Glomerular visceral epithelial cell (primary cell): Measurements from ENCODE around the gene PGGT1B.

ENCODE experiments used
- DNase-seq: peaks from one replicate; pipeline ENCODE4 v3.0.0-alpha.2; 2016; ENCODE audit errors: extremely low spot score

PGGT1B gene

DNA sequence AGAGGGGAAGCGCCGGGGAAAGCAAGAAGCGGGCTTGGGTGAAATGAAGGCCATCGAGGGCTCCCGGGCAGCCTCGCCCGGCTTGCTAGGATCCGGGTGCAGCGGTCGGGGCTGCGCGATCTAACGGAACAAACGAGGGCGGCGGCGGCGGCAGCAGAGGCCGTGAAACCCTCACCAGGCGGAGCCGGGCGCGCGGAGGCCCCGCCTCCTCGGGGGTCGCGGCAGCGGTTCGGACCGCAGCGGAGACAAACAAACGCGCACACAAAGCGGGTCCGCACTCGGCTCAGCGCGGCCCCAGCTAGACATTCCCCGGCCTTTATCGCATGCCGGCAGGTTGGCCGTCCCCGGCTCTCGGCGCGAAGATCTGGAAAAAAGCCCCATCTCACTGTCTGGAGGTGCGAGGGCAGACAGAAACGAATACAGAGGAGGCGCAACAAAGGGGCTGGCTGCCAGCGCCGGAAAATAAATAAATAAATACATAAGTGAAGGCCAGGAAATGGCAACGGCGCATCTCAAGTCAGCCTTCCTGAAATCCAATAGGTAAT, 82.4 kb downstream of the PGGT1B start:
- peak; percentile 45 for DNase-seq

DNA sequence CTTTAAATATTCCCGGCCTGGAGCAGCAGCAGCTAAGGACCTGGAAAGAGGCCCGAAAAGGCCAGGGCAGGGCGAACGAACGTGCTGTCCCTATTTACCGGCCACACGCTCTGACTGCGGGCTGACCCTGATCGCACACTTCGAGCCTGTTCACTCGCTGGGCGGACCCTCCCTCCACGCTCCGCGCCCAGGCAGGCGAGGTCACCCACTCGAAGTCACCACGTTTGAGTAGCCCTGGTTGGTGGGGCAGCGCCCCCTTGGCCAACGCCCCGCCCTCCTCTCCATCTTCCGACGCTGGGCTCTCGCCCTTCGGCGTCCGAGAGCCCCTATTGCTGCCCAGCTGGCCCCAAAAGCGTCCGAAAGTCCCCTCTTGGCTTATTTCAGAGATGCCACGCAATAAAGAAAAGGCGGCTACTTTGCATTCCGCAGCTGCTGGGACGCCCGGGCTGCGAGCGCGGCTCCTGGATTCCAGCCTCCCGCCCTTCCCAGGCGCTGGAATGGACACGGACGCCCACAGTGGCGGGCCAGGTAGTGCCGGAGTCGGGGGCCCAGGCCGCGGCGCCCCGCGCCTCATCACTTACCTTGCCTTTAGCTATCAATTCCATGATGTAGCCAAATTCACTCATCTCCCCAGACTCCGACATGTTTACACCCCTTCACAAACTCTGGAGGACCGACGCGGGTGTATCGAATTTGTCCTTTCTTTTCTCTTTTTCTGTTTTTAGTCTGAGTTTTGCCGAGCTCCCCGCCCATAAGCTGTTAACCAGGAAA, 83.1 kb downstream of the PGGT1B start:
- peak; percentile 22 for DNase-seq

DNA sequence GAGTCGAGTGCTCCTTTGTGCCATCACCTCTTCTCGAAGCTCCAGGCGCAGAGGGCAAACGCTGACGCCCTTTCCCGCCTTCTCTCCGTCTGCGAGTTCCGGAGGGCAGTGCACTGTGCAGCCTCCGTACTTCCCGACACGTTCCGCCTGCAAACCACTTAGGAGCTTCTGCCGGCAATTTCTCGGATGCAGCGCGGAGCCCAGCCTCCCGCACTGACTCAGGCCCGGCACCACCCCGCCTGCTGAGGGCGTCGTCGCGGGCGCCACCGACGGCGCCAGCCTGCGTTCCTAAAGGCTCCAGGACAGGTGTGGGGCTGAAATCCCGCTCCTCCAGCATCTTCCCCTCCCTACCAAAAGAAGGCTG, 83.7 kb downstream of the PGGT1B start:
- DNase-seq, result no peak

DNA sequence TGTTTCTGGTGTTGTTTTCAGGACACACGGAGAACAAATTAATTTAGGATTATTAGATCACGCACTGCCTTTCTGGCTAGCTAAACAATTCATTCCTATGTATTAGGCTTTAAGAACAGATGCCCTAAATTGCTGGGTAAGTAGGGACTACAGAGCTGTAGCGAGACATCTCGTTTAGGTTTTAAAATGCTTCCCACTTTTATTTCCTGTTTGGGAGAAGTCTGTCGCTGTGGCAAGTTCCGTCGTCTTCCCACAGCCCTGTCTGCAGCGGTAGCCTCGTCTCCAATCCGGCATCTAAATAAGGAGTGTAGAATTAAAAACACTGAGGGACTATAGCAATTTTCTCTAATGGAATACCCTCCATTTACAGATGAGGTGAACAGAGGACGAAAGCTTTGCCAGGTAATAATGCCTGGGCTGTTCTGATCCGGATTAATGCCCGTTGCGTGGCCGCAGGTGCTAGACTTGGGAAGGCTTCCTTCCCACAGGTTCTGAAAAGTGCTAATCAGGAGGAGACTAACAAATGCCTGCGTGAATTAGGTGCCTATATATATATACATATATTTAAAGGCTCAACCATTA, 91.7 kb downstream of the PGGT1B start:
- no peak for DNase-seq

DNA sequence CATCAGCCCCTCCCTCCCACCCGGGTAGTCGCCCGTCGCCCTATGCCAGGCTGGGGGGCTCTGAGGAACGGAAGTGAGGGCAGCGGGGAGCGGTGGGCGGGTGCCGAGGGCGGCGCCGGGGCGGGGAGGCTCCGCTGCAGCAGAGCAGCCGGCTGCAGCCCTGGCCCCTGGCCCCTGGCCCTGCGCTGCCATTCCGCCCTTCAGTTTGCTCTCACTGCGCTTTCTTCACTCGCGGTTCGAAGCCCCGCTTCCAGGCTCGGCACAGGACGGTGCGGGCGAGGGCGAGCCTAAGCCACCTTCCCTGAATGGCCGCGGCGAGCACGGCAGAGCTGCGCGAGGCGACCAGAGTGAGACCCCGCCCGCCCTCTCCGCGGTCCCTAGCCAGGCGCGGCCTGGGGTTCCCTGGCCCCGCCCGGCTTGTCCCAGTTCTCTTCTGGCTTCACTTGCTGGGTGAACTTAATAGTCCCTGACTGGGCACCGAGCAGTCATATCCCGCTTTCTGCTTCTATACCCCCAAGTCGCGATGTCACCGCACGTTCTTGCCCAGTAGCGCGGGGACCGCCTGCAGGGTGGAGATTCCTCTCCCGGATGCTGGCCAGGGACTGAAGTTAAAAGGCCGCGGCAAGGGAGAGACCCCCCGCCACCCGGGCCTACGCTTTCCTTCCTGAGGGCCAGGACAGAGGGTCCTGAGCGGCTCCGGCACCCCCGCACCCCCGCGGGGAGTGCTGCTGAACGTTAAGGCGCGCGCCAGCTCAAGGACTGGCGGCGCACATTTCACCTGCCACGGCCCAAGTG, 92.3 kb downstream of the PGGT1B start:
- DNase-seq, result no peak

DNA sequence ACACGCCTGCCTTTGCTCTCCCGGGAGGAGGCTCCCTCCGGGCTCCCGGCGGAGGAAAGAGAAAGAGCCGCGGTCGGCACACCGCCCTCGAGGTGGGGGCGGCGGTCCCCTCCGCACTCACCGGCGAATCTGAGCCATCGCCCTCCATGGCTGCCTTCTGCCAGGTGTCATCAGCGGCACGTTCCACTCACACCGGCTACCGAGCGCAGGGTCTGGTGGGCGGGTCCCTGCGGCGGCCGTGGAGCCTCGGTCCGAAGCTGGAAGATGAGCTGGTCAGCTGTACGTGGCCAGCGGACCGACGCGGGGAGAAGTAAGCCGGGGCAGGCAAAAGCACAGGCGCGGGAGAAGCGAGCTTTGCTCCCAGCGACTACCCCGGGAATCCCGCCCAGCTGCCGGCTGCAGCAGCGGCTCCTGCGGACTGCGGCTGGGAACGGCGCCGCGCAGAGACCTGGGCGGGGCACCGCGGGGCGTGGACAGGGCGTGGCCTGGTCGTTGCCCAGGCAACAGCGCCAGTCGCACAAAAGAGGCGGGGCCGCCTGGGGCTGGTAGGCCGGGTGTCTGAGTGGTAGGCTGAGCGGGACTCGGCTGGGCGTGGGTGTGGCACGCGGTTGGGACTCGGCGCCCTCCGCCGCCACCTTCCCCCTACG, 93.1 kb downstream of the PGGT1B start, which contains the start of gene TRIM36:
TRIM36 (minus strand) TSS at position 422 of the 647 bp plus-strand sequence; CDS start at position 148, 274 bp downstream.
- peak; percentile 97 for DNase-seq

DNA sequence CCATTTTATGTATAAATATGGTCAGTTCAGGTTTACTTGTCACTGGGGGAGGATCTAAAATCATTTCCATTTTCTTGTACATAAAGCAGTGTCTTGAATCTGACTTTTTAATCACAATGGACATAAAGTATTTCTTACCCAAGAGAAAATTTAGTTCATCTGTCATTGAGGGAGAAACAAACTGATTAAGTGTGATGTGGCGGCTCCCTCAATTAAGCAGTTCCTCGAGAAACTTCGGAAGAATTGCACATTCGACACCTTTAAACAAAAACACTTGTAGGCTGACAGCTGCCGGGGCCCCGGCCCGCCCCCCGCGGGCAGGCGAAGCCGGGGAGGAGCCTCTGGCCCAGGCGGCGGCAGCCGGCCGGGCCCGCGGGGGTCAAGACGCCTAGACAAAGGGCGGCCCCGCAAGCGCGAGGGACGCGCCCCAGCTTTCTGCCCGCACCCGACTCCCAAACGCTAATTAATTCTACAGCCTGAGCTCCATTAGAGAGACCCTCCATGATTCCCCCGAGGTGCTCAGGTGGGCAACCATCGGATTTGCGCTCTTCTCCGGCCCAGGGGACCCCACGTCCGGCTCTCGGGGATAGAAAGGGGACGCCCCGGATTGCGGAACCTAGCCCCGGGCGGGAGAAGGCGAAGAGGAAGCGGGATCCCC, 93.7 kb downstream of the PGGT1B start:
- DNase-seq, result peak; percentile 56

DNA sequence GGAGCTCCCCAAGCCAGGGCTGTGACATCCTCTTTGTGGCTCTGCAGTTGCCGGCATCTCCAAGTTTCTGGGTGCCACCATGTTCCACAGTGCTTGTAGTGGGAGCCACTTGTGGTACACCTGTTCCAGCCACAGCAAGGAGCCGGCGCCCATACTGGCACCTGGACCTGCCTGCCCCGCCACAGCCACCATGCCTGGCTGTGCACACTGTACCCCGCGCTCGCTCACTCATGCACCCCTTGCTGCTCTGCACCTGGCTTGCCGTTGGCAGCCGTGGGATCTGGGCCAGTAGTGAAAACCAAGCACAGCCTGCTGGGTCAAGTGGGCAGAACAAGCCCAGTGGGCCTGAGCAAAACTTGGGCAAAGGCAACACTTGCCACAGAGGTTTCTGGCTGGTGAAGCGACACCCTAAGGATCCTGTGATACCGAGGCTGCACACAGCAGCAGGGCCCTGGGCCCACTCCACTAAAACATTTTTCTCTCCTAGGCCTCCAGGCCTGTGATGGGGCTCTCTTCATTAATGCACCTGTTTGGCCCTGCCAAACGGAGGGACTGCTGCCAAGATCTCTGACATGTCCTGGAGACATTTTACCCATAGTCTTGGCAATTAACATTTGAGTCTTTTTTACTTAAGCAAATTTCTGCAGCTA, 95.8 kb downstream of the PGGT1B start:
- no peak for DNase-seq

DNA sequence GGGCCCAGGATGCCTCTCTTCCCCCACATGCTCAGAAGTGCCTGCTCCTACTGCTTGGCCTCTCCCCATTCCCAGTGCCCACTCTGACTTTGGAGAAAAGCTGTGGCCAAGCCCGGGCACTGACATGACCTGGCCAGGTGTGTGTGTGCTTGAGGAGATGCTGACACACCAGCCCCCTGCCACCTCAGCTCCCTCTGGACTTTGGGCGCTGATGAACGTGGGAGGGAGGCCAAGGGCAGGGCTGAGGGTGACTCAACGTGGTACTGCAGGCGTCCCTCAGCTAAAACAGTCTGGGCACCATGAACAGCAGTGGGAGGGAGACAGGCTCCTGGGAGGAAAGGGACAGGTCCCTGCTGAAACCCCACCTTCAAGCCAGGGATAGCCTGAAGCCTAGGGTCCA, 96.9 kb downstream of the PGGT1B start:
- no peak for DNase-seq

DNA sequence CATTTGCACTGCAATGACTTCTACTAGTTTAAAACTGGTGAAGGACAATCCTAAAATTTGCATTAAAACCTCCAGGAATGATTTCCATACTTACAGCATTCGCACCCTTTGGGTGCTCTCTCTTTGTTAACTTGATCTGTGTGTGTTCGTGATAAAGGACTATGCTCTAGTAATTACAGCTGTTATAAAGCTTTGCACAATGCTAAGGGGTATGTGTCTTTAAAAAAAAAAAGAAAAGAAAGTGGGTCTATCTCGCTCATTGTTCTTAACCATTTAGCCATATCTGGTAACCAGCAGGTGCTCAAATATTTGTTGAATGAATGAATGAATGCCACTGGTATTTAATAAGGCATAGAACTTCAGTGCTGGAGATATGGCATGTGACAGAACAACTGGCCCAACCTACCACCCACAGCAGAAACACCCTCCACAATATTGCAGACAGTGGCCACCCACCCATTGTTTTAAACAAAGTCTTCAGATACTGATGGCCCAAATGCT, 101.7 kb downstream of the PGGT1B start:
- no peak for DNase-seq
